HCEC 1CT (cell line): ENCODE measurements around the gene MT1F.
"Not testable (repeated sequence)": the region's sequence is repeated elsewhere in the genome, so short reads cannot be mapped to it uniquely, and the experiment has no call there.

Experiments
- DNase-seq: peaks from one replicate; pipeline ENCODE4 v3.0.0-alpha.2; 2017

Gene MT1F

DNA sequence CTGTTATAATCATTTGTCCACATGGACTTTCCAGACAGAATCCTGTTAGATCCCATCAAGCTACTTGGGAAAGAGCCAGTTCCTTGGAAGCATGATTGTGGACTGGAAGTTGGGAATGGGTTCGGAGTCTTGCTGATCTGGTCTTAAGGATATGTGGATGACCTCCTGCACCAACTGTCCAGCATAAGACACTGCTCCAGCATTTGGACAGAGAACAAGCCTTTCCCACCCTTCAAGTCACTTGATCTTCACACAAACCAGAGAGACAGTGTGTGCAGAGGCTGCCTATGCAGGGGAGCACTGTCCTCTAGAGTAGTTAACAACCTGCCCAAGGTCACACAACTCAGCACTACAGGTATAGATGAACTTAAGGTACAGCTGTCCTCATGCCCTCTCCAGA, 11.9 kb upstream of the MT1F start:
- DNase-seq = no peak

DNA sequence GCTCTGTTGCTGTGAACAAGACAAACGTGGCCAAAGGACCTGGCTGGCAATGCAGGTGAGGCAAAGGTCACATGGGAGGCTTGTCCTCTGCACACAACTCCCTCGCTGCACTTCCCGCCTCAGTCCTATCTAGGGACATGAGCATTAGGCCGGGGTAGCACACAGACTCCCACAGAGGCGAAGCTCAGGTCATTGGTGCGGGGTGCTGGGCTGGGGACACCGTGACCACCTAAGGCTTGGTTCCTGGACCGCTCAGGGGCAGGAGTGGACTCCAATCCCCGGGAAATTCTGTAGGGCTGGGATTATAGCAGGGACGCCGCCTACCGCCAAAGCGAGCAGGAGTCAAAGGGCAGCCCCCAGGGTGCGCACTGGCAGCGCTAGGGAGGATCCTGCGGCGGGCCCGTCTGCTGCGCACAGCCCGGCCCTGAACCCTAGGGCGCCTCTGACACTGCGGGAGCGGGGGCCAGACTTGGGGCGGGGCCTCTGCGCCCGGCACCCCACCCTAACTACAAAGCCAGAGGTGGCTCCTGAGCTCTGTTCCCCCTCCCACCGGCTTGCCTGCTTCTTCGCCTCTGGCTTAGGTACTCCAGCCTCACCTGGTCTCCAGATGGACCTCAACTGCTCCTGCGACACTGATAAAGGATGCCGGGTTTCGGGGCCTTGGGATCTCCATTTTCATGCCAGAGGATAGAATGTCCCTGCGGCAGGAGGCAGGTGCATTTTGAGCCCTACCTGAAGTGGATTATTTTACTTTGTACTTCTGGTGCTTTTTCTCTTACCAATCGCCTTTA, 9.9 kb upstream of the MT1F start:
- no peak for DNase-seq

- no peak for DNase-seq
Observed at GRCh38 chr16:56649271-56649670, 8.5 kb upstream of the MT1F start.

GRCh38 chr16:56649820-56650219, 7.9 kb upstream of the MT1F start:
- DNase-seq = no peak

GRCh38 chr16:56651586-56651985, 6.2 kb upstream of the MT1F start, which contains the start of gene MT1B:
MT1B (plus strand) TSS chr16:56651886; CDS start chr16:56651954, 68 bp downstream.
- no peak for DNase-seq

DNA sequence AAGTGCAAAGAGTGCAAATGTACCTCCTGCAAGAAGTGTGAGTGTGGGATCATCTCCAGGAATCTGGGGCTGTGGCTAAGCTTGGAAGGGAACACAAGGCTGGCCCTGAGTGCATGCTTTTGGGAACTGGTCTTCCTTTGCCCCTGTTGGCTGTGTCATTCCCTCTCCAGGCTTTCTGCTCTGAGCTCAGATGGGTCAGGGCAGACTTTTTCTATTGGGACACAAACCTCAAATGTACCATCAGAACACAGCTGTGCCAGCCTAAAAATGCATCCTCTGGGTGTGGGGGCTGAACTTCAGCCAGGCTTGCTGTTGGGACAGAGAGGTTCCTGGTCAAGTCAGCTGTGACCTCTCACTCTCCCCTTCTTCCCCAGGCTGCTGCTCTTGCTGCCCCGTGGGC, 5.2 kb upstream of the MT1F start:
- no peak for DNase-seq

- no peak for DNase-seq
Observed at GRCh38 chr16:56653218-56653617, 4.5 kb upstream of the MT1F start.

DNA sequence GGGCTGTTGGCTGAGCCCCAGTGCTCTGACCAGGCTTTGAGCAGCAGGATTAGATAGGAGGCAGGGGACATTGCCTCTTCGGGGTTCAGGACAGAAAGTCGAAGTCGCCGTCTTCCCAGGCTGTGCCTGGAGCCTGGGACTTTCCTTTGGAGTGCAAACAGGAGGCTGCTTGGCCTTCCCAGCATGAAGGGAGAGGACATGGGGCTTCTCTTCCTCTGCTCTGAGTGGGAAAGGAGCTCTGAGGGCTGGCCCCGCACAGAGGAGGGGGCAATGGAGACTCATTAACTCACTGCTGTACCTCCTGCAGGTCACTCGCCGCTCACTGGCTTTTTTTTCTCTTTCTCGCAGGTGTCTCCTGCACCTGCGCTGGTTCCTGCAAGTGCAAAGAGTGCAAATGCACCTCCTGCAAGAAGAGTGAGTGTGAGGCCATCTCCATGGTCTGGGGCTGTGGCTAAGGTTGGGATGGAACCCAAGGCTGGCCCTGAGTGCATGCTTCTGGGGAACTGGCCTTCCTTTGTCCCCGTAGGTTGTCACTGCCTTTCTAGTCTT, 642 bp downstream of the MT1F start:
- DNase-seq = no peak

- DNase-seq = no peak
Observed at GRCh38 chr16:56662357-56663354, 4.9 kb downstream of the MT1F start.

DNA sequence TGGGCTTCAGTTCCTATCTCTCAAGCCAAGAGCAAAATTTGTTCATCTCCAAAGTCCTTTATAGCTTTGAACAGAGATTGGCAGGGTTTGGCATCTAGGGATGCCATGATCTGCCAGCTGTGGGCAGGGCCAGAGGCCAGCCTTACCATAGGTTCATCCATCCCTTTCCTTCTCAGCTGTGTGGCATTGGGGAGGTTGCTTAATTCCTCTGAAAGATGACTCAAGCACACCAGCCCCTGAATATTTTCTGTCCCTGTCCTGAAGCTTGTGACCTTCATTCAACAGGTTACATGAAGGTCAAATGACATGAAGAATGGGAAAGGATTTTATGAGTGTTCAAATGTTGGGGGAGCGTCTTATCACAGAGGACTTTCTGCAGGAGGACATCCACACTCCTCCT, 6.7 kb downstream of the MT1F start:
- DNase-seq = no peak

DNA sequence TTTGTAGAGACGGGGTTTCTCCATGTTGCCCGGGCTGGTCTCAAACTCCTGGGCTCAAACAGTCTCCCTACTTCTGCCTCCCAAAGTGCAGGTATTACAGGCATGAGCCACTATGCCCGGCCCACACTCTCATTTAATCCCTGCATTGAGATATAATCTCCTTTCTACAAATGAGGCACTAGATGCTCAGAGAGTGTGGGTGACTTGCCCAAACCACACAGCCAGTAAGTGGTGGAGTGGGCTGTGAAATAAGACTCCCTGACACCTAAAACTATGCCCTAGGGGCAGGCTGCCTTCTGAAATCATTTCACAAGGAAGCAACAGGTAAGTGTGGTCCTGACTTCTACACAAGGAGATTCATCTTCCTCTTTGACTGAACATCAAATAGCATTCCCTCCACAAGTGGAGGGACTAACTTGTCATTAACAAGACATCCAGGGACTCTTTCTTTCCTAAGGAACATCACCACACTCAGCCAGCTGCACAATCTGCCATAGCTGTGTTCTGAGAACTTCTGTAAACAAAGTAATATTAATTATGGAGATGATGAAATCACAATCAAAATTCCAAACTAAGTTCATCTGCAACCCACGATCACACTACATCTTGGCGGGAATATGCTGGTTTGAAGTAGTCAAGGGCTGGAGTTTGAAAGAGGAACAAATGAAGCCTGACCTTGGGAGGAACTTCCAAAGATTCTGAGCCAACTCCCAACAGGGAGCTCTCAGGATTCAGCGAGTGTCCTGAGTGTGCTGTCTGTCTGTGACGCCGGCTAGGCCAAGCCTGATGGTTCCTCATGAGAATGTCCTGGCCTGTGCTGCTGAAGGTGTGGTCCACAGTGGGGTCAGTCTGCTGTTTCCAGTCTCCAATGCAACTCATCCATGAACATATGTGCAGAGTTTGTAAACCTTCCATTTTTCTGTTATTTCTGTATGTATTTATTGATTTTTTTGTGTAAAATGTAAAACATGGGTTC, 7.8 kb downstream of the MT1F start:
- not testable (repeated sequence) for DNase-seq

- DNase-seq = no peak
Observed at GRCh38 chr16:56667581-56668571, 10.1 kb downstream of the MT1F start, which contains the start of gene MT1G. MT1G (minus strand) TSS chr16:56668065; CDS start chr16:56667993, 72 bp downstream.

DNA sequence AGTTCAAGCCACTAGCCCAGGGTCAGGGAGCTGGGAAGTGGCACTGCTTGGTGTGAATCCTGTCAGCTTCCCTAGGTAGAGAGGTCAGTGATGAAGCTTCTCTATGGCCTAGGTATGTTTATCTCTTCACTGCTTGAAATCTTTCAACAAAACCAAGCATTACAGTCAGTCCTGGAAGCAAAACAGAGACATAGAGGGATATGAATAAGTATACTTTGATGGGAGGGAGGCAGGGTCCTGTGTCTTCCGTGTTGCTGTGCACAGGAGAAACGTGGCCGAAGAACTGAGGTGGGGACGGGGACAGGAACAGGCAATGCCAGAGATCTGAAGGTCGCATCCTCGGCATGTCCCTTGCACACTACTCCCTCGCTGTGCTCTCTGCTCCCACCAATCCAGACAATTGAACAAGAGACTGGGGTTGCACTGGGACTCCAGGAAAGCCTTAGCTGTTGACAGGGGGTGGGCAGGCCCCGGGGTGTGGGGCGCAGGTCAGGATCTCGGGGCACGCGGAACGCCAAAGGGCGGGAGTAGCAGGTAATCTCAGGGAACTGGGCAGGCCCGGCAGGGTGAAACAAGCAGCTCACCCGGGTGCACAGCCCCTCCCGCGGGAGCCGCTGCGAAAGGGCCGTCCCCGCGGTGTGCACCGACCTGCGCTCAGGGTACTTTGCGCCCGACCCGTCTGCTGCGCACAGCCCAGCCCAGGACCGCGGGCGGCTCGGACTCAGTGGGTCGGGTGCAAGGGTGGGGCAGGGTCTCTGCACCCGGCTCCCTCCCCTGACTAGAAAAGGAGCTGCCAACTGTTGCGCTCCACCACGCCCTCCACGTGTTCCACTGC, 11.5 kb downstream of the MT1F start, which contains the start of gene MT1H:
TSS of gene MT1H (plus strand) at position 810 of the 835 bp plus-strand sequence. CDS start 71 bp downstream, outside the sequence.
- no peak for DNase-seq

DNA sequence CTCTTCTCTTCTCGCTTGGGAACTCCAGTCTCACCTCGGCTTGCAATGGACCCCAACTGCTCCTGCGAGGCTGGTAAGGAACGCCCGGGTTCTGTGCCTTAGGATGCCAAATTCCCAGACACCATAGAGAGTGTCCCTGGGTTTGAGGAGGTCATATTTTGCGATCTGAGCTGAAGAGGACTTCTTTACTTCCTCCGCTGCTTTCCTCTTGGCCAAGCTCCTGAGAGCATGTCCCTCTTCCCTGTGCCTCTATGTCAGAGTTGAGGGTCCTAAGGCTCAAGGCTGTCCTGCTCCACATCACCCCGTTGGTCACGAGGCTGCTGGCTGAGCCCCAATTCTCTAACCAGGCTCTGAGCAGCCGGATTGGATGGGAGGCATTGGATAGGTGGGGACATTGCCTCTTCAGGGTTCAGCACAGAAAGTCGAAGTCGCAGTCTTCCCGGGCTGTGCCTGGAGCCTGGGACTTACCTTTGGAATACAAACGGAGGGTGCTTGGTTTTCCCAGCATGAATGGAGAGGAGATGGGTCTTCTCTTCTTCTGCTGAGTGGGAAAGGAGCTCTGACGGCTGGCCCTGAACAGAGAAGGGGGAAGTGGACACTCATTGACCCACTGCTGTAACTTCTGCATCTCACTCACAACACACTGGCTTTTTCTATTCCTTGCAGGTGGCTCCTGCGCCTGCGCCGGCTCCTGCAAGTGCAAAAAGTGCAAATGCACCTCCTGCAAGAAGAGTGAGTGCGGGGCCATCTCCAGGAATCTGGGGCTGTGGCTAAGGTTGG, 12.3 kb downstream of the MT1F start:
- DNase-seq = no peak

GRCh38 chr16:56670620-56670934, 12.8 kb downstream of the MT1F start:
- DNase-seq = no peak

DNA sequence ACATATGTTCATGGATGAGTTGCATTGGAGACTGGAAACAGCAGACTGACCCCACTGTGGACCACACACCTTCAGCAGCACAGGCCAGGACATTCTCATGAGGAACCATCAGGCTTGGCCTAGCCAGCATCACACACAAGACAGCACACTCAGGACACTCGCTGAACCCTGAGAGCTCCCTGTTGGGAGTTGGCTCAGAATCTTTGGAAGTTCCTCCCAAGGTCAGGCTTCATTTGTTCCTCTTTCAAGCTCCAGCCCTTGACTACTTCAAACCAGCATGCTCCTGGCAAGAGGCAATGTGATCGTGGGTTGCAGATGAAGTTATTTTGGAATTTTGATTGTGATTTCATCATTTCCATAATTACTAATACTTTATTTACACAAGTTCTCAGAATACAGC, 13.9 kb downstream of the MT1F start:
- DNase-seq = not testable (repeated sequence)

GRCh38 chr16:56672171-56672570, 14.4 kb downstream of the MT1F start:
- not testable (repeated sequence) for DNase-seq

GRCh38 chr16:56672761-56673536, 15.2 kb downstream of the MT1F start:
- no peak for DNase-seq
